ENCODE results near the gene SLC2A1. TPM values are rescaled to one million over a fixed set of nuclear protein-coding genes. Genes with fewer than 3 reads are reported as not detected.

SLC2A1 gene
- polyA plus RNA-seq, 1 donor (not counting 4 experiments of a cell fraction or from before 2014, with no cell fraction given), result 689 TPM

DNA sequence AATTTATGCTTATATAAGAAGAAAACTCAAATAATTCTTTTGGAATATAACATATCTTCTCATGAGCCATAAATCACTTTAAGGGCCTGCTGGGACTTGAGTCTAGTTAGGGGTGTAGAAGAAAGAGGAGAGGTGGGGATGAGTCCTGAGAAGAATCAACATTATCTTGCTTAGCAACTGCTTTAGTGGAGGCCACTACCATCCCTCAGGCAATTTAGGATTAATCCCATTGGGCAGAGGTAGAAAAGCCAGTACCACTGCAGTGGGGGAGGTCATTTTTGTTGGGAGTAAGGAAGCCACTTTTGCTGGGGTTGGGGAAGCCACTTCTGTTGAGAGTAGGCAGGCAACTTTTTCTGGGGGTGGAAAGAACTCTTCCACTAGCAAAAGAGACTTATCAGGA lies 47.7 kb downstream of the SLC2A1 start:
- no peaks in the 10 kb centered on the region for H4K20me1 ChIP-seq (ENCODE audit: control insufficient read depth, extremely low read depth, insufficient read depth, low read length)
- H3K4me1 ChIP-seq (ENCODE audit: control insufficient read depth, extremely low read depth, insufficient read depth, low read length), result peaks cover 3% of the 10 kb centered on the region
- H3K9me3 ChIP-seq (ENCODE audit: control insufficient read depth, low read depth, low read length), result no peaks in the 10 kb centered on the region
- DNase-seq (ENCODE audit: low read depth, low spot score), result no peak
- H2AFZ ChIP-seq (ENCODE audit: control insufficient read depth, low read length), result no peak overlapping the region
- no peak for FAIRE-seq
- no peaks in the 10 kb centered on the region for H3K27me3 ChIP-seq (ENCODE audit: control insufficient read depth, extremely low read depth, insufficient read depth, low read length)
- H3K36me3 ChIP-seq (ENCODE audit: control insufficient read depth in 2 of 2, extremely low read depth in 1 of 2, insufficient read depth in 2 of 2, low read length in 2 of 2), result no peaks in the 10 kb centered on the region
- H3K9ac ChIP-seq (ENCODE audit: control insufficient read depth, extremely low read depth, insufficient read depth, low read length), result no peak overlapping the region
- no peaks in the 10 kb centered on the region for H3K79me2 ChIP-seq (ENCODE audit: control insufficient read depth, insufficient read depth, low read length)
- H3K4me2 ChIP-seq (ENCODE audit: control insufficient read depth, extremely low read depth, insufficient read depth, low read depth, low read length), result no peak overlapping the region
- no peak overlapping the region for H3K4me3 ChIP-seq (ENCODE audit: control insufficient read depth in 2 of 3, extremely low read depth in 1 of 3, insufficient read depth in 2 of 3, low read depth in 1 of 3, low read length in 3 of 3)
- H3K27ac ChIP-seq (ENCODE audit: control insufficient read depth, insufficient read depth, low read length), result no peak overlapping the region
- TF ChIP-seq, protein P1, sequence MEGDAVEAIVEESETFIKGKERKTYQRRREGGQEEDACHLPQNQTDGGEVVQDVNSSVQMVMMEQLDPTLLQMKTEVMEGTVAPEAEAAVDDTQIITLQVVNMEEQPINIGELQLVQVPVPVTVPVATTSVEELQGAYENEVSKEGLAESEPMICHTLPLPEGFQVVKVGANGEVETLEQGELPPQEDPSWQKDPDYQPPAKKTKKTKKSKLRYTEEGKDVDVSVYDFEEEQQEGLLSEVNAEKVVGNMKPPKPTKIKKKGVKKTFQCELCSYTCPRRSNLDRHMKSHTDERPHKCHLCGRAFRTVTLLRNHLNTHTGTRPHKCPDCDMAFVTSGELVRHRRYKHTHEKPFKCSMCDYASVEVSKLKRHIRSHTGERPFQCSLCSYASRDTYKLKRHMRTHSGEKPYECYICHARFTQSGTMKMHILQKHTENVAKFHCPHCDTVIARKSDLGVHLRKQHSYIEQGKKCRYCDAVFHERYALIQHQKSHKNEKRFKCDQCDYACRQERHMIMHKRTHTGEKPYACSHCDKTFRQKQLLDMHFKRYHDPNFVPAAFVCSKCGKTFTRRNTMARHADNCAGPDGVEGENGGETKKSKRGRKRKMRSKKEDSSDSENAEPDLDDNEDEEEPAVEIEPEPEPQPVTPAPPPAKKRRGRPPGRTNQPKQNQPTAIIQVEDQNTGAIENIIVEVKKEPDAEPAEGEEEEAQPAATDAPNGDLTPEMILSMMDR (optimal IDR thresholded peaks at IDR 0.05 in 1 of 3, IDR thresholded peaks at IDR 0.05 in 1 of 3, conservative IDR thresholded peaks at IDR 0.05 in 1 of 3; ENCODE audit: extremely low read depth in 1 of 3, insufficient read depth in 2 of 3, low read length in 3 of 3), result no peak
- no peak for TF ChIP-seq EZH2 (IDR thresholded peaks at IDR 0.05; ENCODE audit: low read length)
- no peaks in the 10 kb centered on the region for H3K9me1 ChIP-seq (ENCODE audit: control insufficient read depth, extremely low read depth, insufficient read depth, low read length)
- dilution Hi-C loops (cut with MboI; ENCODE audit: extremely low pct_ligation_motif_present, low sequenced_read_pairs), result no loop called here

GRCh38 chr1:42908046-42908445 lies 50.6 kb downstream of the SLC2A1 start:
- H3K36me3 ChIP-seq (ENCODE audit: control insufficient read depth in 2 of 2, extremely low read depth in 1 of 2, insufficient read depth in 2 of 2, low read length in 2 of 2), result no peaks in the 10 kb centered on the region
- H3K79me2 ChIP-seq (ENCODE audit: control insufficient read depth, insufficient read depth, low read length), result no peaks in the 10 kb centered on the region
- H3K4me2 ChIP-seq (ENCODE audit: control insufficient read depth, extremely low read depth, insufficient read depth, low read depth, low read length), result no peak overlapping the region
- no peak overlapping the region for H3K27ac ChIP-seq (ENCODE audit: control insufficient read depth, insufficient read depth, low read length)
- FAIRE-seq, result no peak
- dilution Hi-C loops (cut with MboI; ENCODE audit: extremely low pct_ligation_motif_present, low sequenced_read_pairs), result no loop called here
- DNase-seq (ENCODE audit: low read depth, low spot score), result no peak
- H2AFZ ChIP-seq (ENCODE audit: control insufficient read depth, low read length), result no peak overlapping the region
- H4K20me1 ChIP-seq (ENCODE audit: control insufficient read depth, extremely low read depth, insufficient read depth, low read length), result no peaks in the 10 kb centered on the region
- H3K4me3 ChIP-seq (ENCODE audit: control insufficient read depth in 2 of 3, extremely low read depth in 1 of 3, insufficient read depth in 2 of 3, low read depth in 1 of 3, low read length in 3 of 3), result no peak overlapping the region
- H3K4me1 ChIP-seq (ENCODE audit: control insufficient read depth, extremely low read depth, insufficient read depth, low read length), result no peaks in the 10 kb centered on the region
- H3K9ac ChIP-seq (ENCODE audit: control insufficient read depth, extremely low read depth, insufficient read depth, low read length), result no peak overlapping the region
- no peaks in the 10 kb centered on the region for H3K9me1 ChIP-seq (ENCODE audit: control insufficient read depth, extremely low read depth, insufficient read depth, low read length)
- no peaks in the 10 kb centered on the region for H3K9me3 ChIP-seq (ENCODE audit: control insufficient read depth, low read depth, low read length)
- no peak for TF ChIP-seq EZH2 (IDR thresholded peaks at IDR 0.05; ENCODE audit: low read length)
- TF ChIP-seq, protein P1 (optimal IDR thresholded peaks at IDR 0.05 in 1 of 3, IDR thresholded peaks at IDR 0.05 in 1 of 3, conservative IDR thresholded peaks at IDR 0.05 in 1 of 3; ENCODE audit: extremely low read depth in 1 of 3, insufficient read depth in 2 of 3, low read length in 3 of 3), result no peak
- no peaks in the 10 kb centered on the region for H3K27me3 ChIP-seq (ENCODE audit: control insufficient read depth, extremely low read depth, insufficient read depth, low read length)
